ENCODE measurements around the gene EPB41L2.

EPB41L2 gene

DNA sequence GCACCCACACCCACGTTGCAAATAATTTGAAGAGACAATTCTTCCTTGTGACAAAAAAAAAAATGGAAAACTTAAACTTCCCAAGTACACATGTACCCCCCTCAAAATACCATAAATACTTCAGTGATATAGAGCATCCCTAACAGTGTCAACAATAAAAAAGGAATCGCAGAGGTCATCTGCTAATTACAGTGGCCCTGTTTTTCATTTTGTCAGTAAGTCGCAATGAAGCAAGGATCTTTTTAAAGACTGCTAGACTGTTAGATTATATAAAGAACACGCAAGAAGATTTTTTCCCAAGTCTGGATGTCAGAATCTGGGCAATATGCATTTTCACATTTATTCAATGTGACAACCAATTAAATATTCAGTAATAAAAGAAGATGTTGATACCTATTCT is 93.9 kb downstream of the EPB41L2 start:
- TF ChIP-seq, protein P1, sequence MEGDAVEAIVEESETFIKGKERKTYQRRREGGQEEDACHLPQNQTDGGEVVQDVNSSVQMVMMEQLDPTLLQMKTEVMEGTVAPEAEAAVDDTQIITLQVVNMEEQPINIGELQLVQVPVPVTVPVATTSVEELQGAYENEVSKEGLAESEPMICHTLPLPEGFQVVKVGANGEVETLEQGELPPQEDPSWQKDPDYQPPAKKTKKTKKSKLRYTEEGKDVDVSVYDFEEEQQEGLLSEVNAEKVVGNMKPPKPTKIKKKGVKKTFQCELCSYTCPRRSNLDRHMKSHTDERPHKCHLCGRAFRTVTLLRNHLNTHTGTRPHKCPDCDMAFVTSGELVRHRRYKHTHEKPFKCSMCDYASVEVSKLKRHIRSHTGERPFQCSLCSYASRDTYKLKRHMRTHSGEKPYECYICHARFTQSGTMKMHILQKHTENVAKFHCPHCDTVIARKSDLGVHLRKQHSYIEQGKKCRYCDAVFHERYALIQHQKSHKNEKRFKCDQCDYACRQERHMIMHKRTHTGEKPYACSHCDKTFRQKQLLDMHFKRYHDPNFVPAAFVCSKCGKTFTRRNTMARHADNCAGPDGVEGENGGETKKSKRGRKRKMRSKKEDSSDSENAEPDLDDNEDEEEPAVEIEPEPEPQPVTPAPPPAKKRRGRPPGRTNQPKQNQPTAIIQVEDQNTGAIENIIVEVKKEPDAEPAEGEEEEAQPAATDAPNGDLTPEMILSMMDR (conservative IDR thresholded peaks at IDR 0.05; ENCODE audit: low read depth, low read length) = no peak
- Histone ChIP-seq H3K4me2 (no peak overlapping the region), H3K36me3 (ENCODE audit: insufficient read depth) (no peaks in the 10 kb centered on the region), H2AFZ (ENCODE audit: low read depth) (no peak overlapping the region), H3K9ac (no peak overlapping the region), H3K27ac (no peak overlapping the region), H3K4me3 (IDR thresholded peaks at IDR 0.05; ENCODE audit: insufficient read depth, low read depth, low read length) (no peak overlapping the region), H3K4me1 (ENCODE audit: low read depth, poor library complexity, severe bottlenecking) (no peaks in the 10 kb centered on the region), H3K79me2 (ENCODE audit: insufficient read depth, low read depth) (peaks cover 12% of the 10 kb centered on the region; the same call in 1 of the 2 replicates), H4K20me1 (ENCODE audit: insufficient read depth) (no peaks in the 10 kb centered on the region), H3K27me3 (ENCODE audit: insufficient read depth, low read depth) (no peaks in the 10 kb centered on the region)

DNA sequence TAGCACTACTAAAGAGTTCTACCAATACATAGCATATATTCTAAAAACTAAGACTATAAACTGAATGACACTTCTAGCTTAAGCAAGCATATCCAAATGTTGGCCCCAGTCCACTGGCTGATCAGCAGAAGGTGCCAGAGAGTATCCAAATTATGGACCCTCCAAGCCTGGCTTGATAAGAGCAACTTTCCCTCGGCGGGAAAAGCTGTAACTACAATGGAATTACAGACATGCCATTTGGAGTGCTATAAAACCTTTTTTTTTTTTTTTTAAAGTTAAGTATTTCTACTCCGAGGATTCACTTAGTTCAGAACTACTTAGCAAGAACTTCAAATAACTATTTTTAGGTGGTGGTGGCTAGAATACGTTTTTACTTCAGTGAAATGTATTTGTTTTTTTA is 94.6 kb downstream of the EPB41L2 start:
- TF ChIP-seq, protein P1 (conservative IDR thresholded peaks at IDR 0.05; ENCODE audit: low read depth, low read length) = no peak
- Histone ChIP-seq H3K27me3 (ENCODE audit: insufficient read depth, low read depth) (no peaks in the 10 kb centered on the region), H3K9ac (no peak overlapping the region), H3K4me1 (ENCODE audit: low read depth, poor library complexity, severe bottlenecking) (no peaks in the 10 kb centered on the region), H3K4me2 (no peak overlapping the region), H3K79me2 (ENCODE audit: insufficient read depth, low read depth) (peaks cover 12% of the 10 kb centered on the region; the same call in 1 of the 2 replicates), H3K36me3 (ENCODE audit: insufficient read depth) (no peaks in the 10 kb centered on the region), H2AFZ (ENCODE audit: low read depth) (no peak overlapping the region), H3K27ac (no peak overlapping the region), H4K20me1 (ENCODE audit: insufficient read depth) (no peaks in the 10 kb centered on the region), H3K4me3 (IDR thresholded peaks at IDR 0.05; ENCODE audit: insufficient read depth, low read depth, low read length) (no peak overlapping the region)

DNA sequence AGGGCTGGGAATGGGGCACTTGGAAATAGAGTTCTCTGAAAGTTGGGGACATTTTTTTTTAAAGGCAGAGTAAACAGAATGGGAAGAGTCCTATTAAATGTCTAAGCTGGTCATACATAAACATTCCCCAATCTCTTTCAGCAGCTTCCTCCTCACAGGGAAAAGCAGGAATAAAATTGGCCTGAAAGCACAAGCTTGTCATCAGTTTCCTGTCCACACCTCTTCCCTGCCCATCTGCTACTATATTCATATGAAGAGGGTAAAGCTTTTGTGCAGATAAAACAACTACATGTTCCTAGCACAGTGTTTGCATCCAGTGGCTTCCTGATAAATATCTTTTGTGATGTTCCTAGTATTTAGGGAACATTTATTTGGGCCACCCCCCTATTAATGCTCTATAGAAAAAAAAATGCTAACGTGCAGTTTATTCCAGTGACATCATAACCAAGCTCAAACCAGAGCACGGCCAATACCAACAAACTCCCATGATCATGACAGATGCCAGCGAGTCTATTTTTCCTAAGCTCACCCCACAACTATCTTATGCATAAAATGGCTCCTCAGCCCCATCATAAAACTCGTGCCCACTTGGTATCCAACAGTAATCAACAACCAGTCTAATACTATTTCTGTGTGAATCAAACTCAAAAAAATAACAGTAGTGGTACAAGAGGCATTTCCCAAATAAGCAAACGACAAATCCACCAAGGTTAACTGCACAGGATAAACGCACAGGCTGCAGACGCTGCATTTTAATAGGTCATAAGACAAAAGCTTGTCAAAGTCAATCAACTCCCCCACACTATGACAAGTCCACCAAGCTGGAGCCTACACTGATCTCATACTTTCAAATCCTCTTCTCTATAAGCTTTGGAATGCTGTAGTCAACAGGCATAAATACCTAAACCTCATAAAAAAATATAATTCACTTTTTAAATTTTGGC is 95.3 kb downstream of the EPB41L2 start:
- no peak overlapping the region for H3K27ac ChIP-seq
- H3K79me2 ChIP-seq (ENCODE audit: insufficient read depth, low read depth) = peaks cover 12% of the 10 kb centered on the region; the same call in 1 of the 2 replicates
- no peaks in the 10 kb centered on the region for H4K20me1 ChIP-seq (ENCODE audit: insufficient read depth)

DNA sequence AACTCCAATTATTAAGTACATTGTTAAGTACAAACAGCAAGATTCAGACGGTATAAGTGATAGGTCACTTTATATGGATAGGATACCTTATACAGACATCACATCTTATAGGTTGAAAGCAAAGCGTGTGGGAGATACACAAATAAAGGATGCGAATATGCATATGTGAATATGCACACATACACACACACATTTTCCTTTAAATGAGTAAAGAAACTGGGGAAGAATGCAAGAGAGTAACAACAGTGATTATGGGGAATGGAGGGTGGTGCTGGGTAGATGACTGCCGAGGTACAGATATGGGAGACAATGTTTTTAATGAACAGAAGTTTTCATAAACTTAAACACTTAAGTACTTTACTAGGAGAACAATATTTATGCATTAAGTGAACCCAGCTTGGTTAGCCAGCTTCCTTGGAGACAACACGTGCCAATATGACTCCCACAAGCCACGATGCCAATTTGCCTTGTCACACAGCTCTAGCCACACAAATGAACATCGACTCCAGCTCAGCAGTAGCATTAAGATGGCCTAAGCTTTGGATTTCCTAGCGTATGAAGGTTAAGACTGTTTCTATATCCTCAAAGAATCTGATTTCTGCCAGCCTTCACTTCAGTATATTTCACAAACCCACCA is 96.6 kb downstream of the EPB41L2 start:
- no peaks in the 10 kb centered on the region for H3K4me1 ChIP-seq (ENCODE audit: low read depth, poor library complexity, severe bottlenecking)
- no peak overlapping the region for H3K9ac ChIP-seq
- H3K79me2 ChIP-seq (ENCODE audit: insufficient read depth, low read depth) = peaks cover 12% of the 10 kb centered on the region; the same call in 1 of the 2 replicates
- H3K27ac ChIP-seq = no peak overlapping the region
- H4K20me1 ChIP-seq (ENCODE audit: insufficient read depth) = no peaks in the 10 kb centered on the region
- H3K4me2 ChIP-seq = no peak overlapping the region
- TF ChIP-seq, protein P1 (conservative IDR thresholded peaks at IDR 0.05; ENCODE audit: low read depth, low read length) = no peak
- no peak overlapping the region for H2AFZ ChIP-seq (ENCODE audit: low read depth)
- no peaks in the 10 kb centered on the region for H3K27me3 ChIP-seq (ENCODE audit: insufficient read depth, low read depth)
- H3K4me3 ChIP-seq (IDR thresholded peaks at IDR 0.05; ENCODE audit: insufficient read depth, low read depth, low read length) = no peak overlapping the region
- no peaks in the 10 kb centered on the region for H3K36me3 ChIP-seq (ENCODE audit: insufficient read depth)

More for the DNA sequence above, 95.3 kb downstream of the EPB41L2 start:
- Histone ChIP-seq H2AFZ (ENCODE audit: low read depth) (no peak overlapping the region), H3K4me1 (ENCODE audit: low read depth, poor library complexity, severe bottlenecking) (no peaks in the 10 kb centered on the region), H3K4me3 (IDR thresholded peaks at IDR 0.05; ENCODE audit: insufficient read depth, low read depth, low read length) (no peak overlapping the region), H3K27me3 (ENCODE audit: insufficient read depth, low read depth) (no peaks in the 10 kb centered on the region), H3K36me3 (ENCODE audit: insufficient read depth) (no peaks in the 10 kb centered on the region), H3K4me2 (no peak overlapping the region), H3K9ac (no peak overlapping the region)
- TF ChIP-seq, protein P1 (conservative IDR thresholded peaks at IDR 0.05; ENCODE audit: low read depth, low read length) = no peak

Data from KMS-11 (cell line).